Eye (tissue), 1 donor: ENCODE results near the gene PRKCH.
"Not testable (repeated sequence)": the region's sequence is repeated elsewhere in the genome, so short reads cannot be mapped to it uniquely, and the experiment has no call there.

ENCODE experiments used
- DNase-seq: peaks from one replicate; pipeline ENCODE4 v3.0.0-alpha.2; 2015

PRKCH gene

DNA sequence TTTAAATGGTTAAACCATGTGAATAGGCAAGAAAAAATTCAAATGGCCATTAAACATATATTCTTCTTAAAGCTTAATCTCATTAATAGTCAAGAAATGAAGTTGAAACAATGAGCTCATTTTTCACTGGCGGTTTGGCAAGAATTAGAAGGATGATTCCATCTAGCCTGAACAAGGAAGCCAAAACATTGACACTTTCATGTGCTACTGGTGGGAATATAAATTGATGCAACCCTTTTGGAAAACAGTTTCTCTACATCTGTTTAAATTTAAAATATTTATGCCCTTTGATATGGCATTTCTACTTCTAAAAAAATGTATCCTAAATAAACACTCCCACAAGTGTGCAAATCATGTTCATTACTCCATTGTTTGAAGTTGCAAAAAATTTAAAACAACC lies 199.2 kb downstream of the PRKCH start:
- no peak for DNase-seq

DNA sequence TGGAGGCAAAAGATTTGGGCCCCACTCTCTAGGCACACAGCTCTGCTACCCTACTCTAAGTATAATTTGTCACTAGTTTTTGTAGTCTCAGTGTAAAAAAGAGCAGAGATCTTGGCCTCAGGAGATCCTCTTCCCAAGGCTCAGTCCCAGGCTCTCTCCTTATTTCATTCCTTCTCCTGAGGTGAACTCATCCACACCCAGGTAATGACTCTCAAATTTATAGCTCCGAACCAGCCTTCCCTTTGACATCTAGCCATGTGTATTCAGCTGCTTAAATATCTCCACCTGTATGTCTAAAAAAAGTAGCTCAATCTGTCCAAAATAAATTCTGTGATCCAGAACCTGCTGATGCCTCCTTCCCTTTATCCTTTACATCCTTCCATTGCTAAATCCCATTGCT lies 200.4 kb downstream of the PRKCH start:
- no peak for DNase-seq

DNA sequence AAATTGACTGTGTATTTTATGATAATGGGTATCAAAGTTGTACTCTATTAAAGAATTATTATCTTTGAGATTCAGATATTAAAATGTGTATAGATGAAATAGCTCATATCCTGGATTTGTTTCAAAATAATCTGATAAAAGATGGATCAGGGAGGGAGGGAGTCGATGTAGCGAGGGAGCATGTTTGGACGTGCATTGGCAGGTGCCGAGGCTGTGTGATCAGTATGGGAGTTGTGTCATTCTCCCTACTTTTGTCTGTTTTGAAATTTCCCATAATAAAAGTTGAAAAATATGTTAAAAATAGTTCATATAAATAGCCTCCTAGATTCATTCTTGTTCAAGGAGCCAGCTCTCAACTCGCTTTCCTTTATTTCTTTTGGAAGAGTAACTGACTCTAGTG lies 202.4 kb downstream of the PRKCH start:
- no peak for DNase-seq

DNA sequence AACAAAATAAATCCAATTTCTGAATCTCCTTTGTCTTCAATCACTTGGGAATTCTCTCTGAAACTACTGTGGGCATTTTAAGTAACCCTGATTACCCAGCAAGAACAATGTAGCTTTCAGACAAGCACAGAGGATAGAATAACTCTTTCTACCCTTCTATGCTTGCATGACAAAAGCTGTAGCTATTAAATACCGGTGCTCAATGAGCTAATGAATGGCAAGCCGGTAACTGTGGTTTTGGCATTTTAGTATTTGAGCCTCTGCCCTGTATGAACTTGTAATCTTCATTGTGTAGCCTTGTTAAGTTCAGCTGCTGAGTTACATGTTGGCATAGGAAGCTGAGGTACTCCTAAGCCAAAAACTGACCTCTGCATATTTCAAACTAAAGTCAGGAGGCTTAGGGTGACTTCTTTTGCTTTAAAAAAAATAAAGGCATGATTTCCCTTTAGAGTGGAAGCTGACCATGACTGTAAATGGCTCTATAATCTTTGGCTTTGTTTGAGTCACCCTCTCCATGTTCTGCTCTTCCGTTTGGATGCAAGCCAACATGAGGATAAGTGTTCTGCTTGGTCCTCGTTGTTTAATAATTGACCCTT lies 202.9 kb downstream of the PRKCH start:
- no peak for DNase-seq

DNA sequence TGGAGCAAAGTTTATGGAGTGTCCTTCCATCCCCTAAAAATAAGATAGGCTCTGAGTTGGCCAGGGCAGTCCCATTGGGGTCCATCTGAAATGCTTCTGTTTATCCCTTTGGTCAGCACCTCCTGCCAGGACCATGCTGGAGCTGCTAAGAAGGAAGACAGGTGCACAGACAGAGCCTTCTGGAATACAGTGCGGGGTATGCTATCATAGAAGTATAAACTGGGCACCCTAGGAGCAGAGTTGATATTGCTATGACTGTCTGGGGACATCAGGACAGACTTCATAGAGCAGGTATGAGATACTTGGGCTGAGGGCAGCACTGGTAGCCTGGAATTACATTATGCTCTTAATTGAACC lies 203.5 kb downstream of the PRKCH start:
- DNase-seq: no peak

DNA sequence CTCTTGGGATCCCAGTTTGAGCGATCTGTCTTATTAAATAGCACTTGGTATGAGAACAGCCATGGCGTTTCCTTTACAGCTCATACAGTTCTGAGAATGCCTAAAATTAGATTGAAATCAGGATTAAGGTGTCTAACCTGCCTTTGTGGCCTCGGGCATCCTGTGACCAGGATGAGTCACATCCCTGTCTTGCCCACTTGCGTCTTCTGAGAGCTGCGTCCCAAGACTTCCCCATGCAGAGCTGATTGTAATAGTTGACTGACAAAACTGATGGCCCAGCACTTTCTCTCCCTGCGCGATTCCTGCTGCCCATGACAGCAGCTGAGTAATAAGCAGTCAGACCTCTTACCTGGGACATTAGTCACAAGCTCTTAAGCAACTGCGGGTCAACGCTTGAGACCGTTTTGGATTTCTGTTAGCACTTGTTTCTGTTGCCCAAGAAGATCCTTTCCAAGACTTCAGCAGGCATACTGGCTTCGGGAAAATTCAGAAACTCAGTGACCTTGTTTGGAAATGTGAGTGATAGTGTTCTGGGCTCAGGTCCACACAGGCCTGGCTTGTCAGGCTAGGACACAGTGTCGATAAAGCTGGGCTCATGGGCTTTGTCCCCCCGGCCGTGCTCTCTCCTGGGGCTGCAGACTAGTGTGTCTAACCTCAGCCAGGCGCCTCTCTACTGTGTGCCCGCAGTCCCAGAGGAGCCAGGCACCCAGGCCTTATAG lies 204.1 kb downstream of the PRKCH start:
- no peak for DNase-seq

DNA sequence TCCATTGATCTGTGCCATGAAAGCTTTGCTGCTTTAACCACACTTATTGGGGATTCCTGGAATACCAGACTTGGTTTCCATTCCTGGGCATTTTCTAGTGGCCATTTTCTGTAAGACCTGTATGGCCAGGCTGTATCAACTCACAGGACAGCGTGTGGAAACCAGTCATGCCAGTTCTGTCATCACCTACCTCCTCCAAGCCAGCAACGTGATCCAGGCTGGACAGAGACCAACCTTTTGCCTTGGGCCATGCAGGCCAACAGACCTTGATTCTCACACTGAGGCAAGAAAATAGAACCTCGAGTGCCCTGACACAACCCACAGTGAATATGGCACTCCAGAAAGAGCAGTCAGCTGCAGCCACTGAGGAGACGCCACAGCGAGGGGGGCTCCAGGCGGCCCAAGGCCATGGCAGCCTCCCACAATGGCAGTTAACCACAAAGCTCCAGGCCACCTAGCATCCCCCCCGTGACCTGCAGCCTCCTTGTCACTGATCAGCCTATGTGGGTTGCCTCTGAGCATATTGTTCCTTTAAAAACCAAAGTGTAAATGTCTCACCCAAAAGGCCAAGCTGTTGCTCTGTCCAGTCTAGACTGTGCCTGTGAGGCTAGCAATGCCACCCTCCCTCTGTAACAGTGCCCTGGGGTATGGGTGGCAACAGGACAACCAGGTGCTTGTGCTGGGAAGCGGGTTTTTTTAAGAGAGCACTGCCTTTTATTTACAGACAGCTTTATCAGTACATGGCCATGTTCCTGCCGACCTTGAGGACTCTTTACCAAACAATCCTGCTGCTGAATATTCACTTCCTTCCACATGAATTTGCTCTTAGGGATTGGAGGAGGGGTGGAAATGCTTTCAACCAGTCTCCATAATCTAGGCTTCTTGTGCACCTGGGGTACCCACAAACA lies 205.3 kb downstream of the PRKCH start:
- DNase-seq: no peak

DNA sequence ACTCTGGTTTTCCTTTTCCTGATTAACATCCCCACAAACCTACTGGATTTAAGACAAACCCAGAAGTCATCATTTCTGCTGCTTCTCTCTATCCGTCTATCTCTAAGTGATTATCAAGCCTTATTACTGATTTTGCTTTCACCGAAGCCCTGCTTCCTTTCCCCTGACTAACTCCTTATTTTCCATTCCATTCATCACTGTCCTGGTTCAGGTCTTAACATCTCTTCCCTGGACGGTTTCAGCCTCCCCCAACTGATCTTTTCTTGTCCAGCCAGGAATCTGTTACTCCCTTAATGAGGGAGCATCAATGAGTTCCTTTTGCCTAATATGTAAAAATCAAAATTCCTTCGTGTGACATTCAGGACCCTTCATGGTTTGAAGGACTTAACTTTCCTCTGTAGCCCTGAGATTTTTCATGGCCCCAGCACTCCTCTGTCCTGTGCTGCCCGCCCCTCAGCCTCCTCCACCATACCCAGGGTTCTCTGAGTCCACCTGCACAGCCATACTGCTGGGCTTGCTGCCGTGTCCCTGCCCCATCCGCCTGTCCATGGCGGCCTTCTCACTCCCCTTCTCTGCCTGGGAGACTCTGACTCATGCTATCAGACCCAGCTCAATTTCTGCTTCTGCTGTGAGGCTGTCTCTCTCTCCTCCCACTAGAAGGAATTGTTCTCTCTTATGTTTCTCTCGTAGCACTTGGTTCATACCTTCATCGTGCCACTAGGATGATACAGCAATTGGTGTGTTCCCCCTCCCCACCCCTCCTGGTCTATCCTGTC lies 206.1 kb downstream of the PRKCH start:
- no peak for DNase-seq

DNA sequence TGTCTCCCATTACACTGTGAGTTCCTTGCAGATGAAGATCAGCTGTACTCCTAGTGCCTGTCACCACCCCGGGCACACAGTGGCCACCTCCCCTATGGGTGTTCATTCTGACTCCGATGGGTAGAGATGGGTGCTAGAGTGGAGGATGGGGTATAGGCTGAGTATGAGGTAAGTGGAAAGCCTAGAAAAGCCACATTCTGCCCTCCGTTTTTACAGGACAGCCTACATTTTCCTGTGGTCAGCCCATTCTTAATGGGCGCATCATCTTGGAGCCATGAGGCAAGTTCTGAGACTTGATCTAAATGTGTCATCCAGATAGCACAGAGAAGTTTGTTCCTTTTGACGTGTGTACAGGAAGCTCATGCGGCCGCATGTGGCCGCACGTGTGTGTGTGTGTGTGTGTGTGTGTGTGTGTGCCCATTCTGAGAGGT lies 207.2 kb downstream of the PRKCH start:
- no peak for DNase-seq

DNA sequence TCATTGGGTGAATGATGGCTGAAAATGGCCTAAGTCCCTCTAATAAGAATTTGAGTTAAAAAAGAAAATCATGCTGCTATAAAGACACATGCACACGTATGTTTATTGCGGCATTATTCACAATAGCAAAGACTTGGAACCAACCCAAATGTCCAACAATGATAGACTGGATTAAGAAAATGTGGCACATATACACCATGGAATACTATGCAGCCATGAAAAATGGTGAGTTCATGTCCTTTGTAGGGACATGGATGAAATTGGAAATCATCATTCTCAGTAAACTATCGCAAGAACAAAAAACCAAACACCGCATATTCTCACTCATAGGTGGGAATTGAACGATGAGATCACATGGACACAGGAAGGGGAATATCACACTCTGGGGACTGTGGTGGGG lies 208.0 kb downstream of the PRKCH start:
- not testable (repeated sequence) for DNase-seq

DNA sequence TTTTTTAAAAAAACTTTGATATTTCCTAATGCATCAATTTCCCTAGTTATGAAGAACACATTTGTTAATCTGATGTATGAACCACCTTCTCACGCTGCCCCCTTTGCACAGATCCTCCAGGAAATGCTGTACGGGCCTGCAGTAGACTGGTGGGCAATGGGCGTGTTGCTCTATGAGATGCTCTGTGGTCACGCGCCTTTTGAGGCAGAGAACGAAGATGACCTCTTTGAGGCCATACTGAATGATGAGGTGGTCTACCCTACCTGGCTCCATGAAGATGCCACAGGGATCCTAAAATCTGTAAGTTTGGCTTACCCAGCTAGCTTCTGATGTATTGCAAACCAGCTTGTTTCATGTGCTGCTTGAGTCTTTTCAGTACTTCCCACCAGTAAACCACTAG lies 208.9 kb downstream of the PRKCH start:
- DNase-seq: no peak

DNA sequence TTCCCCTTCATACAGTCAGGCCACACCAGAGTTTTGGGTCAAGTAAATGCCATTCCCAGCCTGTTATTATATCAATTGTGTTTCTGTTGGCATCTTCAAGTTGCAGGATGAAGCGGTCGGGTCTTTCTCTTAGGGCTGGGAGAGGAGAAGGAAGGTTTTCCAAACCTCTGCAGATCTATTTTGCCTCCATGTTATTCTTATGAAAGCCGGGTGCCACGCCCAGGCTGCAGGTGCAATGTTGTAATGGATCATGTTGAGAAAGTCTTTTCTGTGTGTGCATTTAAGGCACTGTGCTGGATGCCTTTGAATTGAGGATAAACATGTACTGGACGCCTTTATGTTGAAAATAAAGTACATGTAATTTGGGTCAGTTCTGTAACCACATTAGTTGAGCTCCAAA lies 209.5 kb downstream of the PRKCH start:
- no peak for DNase-seq

DNA sequence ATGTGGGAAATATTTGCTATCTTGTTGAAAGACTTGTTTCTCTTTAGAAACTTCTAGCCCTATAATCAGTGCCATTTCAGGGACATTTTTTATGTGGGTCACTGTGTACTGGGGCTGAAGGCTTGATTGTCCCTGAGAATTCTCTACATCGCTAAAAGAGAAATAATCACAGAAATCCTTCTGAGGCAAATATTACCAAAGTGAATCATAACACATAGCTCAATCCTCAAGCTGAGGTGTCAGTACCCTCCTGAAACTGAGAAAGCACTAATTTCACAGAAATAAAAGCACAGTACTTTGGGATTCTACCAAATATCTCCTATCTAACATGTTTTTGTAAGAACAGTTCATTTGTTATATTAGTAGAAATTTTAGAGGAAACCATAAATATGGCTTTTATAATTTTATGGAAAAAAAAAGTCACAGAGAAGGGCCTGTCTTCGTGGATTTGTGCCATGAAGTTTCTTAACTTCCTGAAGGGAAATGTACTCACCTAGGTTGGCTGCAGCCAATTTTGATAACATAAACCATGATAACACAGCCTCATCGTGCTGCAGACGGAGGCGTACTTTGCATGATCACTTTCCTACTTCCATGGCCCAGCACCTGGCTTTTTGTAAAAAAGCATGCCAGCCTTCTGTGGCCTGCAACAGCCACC lies 210.2 kb downstream of the PRKCH start:
- DNase-seq: no peak

DNA sequence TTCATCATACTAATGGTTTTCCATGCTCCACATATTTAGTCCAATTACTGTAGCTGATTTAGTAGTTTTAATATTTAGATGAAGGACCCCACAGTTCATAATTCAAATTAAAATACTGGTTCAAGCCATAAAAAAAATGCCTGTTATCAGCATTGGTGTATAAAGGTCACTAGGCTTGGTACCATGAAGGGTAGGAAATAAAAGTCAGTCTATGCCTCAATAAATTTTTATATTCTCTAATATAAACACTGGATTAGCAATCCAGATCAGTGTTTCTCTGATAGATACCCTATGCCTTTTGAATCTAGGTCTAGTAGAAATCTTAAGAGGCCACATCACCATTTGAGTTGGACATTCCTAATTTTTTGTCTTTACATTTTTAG lies 210.7 kb downstream of the PRKCH start:
- no peak for DNase-seq

DNA sequence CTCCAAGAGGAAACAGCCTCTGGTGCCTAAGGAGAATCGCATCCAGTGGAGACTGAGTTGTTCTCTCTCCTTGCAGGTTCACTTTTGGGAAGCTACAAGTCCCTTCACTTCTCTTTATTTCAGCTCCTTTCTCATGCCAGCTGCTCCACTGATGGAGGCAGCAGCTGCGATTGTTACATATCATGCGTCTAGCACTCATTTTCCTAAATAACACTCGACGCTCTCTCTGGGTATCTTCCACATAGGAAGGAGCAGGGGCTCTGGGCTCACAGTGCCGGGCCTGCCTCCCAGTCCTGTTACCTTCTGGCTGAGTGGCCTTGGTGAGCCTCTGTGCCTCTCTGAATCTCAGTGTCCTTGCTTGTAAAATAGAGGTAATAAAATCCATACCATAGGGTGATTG lies 211.4 kb downstream of the PRKCH start:
- no peak for DNase-seq

DNA sequence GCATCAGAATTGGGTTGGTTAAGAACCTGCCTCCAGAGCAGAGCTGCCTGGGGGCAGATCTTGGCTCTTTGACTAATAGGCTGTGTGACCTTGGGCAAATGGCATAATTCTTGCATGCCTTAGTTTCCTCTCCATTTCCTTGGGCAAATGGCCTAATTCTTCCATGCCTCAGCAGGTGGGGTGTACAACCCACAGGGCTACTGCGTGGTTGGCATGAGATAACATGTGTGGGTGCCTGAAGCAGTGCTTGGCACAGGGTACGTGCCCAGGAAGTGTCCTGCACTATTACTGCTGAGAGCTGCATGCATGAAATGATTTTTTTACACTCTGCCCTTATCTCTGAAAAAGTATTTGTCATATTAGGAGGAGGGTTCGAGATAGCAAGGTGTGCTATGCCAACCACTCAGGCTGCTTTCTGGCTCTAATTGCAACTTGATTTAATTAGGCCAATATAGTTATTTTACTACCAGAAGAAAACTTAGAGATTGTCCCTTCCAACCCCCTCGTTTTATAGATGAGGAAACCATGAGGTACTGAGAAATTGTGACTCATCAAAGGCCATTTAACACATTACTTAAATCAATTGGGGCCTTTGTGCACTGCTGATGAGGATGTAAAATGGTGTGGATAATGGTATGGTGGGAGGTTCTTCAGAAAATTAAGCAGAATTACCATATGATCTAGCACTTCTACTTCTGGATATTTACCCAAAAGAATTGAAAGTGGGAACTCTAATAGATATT lies 212.3 kb downstream of the PRKCH start:
- no peak for DNase-seq

DNA sequence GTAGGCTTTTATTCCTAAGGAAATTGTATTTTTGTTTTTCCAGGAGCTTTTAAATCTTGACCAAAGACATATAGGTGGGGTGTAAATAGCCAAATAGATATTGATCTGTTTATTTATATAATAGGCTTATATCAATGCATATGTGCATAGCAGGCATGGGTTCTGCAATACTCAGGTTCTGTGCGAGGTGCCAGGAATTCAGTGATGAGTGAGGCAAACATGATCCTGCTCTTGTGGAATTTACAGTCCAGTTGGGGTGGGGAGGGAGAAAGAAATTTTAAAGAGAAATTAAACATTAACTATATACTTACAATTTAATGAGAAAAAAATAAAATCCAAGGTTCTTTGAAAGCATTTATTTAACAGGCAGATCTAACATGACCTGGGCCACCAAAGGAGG lies 213.7 kb downstream of the PRKCH start:
- no peak for DNase-seq

DNA sequence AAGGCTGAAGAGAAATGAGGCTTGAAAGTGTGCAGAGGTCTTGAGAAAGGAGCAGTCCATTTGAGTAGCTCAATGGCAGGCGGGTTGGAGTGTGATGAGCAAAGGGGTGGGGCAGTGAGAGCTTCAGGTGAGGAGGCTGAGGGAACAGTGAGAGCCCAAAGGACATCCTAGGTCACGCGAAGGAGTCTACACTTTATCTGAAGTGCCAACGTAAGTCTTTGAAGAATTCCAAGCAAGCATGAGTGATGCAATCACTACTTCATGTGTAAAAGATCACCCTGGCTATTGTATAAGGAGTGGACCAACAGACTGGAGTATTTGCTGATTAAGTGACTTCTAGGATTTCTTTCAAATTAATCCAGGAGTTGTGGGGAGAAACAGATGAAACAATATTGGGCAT lies 214.1 kb downstream of the PRKCH start:
- DNase-seq: no peak

DNA sequence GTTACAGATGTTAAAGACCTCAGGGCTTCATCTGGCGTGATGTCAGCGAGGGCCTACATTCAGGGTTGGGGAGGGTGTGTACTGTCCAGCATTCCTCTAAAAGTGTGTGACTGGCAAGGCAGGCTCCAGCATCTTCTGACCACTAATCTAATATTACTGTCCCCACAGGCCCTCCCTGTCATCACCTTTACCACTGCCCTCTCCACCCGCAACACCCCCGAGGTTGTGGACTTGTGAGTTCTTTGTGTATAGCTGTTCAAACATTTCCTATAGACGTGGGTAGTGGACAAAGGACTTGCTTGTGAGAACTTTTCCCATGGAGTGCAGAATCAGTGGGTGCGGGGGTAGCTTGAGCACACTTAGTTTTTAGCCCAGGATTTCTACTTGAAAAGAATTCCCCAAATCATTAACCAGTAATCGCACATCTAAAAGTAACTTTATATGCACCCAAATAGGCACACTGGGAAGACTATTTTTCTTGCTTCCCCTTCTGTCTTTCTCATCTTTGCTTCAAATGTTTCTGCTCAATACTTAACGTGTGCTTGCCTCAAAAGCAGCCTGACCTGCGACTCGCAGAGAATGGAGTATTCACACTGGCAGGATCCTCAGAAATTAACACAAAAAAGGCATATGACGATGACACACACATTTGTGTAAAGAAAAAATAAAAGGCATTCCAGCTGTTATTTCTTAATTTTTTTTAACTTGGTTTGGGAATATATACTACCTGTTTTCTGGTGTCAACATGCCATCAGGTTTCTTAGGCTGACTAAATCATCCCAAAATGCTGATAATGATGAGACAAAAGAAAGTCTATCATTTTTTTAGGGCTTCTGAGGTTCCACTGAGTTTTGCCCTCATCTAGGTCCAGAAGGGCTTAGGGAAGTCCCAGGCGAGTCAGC lies 215.5 kb downstream of the PRKCH start:
- DNase-seq: no peak

DNA sequence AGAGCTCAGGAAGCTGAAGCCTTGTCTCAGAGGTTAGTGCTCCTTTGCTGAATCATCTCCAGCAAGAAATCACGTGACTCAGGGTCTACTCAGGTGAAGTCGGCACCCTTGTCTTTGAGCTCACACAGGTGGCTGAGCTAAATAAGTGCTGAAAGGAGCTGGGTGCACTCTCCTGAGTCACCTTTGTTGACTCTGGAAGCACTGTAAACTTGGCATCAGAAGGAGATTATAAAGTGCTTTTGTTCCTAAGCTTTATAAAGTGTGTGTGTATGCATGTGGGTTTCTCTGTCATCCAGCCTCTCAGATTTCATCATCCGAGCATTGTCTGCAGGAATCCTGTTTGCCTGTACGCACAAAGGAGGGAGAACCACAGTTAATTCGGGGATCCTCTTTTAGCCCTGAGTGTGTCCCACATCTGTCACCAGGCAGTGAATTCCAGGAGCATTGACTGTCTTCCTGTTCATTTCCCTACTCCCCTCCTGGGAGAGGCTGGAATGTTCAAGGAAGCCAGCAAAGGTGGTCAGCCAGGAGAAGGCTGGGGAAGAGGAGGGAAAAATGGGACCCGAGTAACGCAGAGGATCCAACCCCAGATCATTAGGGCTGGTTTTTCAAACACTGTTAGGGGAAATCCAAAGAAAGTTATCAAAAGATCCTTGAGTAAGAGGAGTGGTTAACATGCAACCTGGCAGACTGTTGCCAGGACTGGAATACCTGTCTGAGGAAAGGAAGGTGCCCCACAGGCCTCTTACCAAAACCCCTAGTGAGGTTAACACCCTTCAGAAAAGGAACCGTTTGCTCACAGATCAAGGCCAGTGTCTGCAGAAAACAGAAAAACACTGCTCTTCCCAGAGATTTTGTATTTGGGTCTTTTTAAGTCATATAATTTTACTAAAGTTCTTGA lies 216.4 kb downstream of the PRKCH start:
- DNase-seq: no peak
